Left ventricle myocardium superior (tissue), 1 donor: ENCODE measurements around the gene CRYGA. TPM values are rescaled to one million over a fixed set of nuclear protein-coding genes. Genes with fewer than 3 reads are reported as not detected.

Source experiments
- ATAC-seq: fragments of 200-7000 bp; cut with Tn5 transposase; one replicate; pipeline ENCODE4 v1.9.1; 2020; ENCODE audit warnings: mild to moderate bottlenecking, moderate library complexity
- DNase-seq: peaks from one replicate; pipeline ENCODE4 v3.0.0-alpha.2; 2020
- intact Hi-C: fragments of 100-400 bp; cut with micrococcal nuclease; formaldehyde crosslinking; loops from one replicate; pipeline ENCODE4 v1.11.0; 2022
- long read RNA-seq: library from polyadenylated mRNA; unstranded; transcript quantifications from one replicate; pipeline ENCODE4 v2.0.0, GENCODE V29; 2021
- total RNA-seq: library from RNA; stranded (reverse); fragmentation: NEBNext Ultra II Directional; extraction: Animal tissue kit (Norgen Biotek cat#: 25700); gene quantifications from one replicate; pipeline ENCODE4 v1.2.1, GENCODE V29; 2021
- donor health status: DM: no; HTN: yes; CAD: no; lungs with severe emphysema.

The CRYGA gene
- total RNA-seq: not detected
- long read RNA-seq: 0 reads

DNA sequence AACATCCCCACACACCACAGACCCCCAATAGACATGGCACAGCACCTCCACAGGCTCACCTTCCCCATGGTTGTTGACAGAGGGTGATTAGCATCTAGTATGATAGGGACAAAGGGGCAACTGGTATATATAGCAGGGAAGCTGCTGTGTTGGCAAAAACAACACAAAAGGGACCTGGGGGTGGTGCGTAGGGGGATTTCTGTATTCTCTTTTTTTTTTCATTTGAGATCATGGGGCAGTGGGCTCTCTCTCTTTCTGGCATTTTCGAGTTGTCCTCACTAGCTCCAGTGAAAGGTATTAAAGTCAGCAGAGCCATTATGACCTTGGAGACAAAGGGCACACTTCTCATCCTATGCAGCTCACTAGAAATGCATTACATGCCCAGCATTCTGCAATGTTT is at the start of gene CRYGA:
Gene CRYGA (minus strand): TSS at position 101 of the 400 bp plus-strand sequence. CDS start 33 bp downstream, at position 68.
- no peak for DNase-seq
- intact Hi-C loops: no loop called here
- no peak for ATAC-seq

DNA sequence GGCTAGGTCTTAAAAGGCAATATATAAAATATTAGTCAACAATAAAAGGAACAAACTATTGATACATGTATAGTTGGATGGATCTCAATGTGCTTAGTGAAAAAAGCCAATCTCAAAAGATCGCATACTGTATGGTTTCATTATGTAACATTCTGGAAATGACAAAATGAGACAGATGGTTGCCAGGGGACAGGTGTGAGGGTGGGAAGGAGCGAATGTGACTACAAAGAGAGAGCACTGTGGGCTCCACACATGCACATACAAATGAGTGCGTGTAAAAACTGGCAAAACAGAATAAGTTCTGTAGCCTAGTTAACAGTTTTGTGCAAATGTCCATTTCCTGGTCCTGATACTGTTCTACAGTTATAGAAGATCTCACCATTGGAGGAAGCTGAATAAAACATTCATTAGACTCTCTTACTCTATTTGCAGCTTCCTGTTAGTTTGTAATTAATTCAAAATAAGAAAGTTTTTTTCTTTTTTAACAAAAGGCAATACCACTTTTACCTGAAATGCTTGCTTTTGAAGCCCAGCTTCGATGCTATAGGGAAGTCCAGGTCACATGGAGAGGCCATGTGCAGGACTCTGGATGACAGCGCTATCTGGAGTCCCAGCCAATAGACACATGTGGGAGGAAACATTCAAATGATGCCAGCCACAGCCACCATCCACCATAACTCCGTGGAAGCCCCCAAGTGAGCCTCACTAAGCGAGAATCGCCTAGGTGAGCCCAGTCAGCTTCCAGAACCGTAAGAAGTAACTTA is 47.5 kb upstream of the CRYGA start:
- intact Hi-C loops: no loop called here

GRCh38 chr2:208208335-208209085 is 45.1 kb upstream of the CRYGA start:
- intact Hi-C loops: no loop called here
- DNase-seq (no peak), ATAC-seq (no peak)

More for the DNA sequence above, 47.5 kb upstream of the CRYGA start:
- ATAC-seq (no peak), DNase-seq (no peak)

DNA sequence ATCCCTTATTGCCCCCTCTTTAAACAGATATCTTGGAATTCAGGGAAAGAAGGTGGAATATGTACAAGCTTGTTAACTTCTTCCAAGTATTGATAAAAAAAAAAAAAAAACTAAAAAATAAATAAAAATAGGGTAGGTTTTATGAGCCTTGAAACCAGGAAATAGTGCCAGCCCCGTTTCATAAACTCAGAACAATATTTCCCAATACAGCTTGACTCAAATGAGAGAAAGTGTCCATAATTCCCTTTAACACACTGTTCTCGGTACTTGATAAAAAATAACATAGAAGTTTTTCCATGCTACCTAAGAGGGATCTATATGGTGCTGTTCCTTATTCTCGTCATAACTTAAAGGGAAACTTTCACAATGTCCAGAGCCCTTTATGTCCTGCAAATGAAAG is 44.4 kb upstream of the CRYGA start:
- DNase-seq: no peak
- no peak for ATAC-seq
- intact Hi-C loops: no loop called here

- DNase-seq (no peak), ATAC-seq (no peak)
- intact Hi-C loops: no loop called here
Measured at GRCh38 chr2:208204166-208204565, 40.8 kb upstream of the CRYGA start.

GRCh38 chr2:208195531-208195930 is 32.1 kb upstream of the CRYGA start:
- intact Hi-C loops: no loop called here
- DNase-seq (no peak), ATAC-seq (no peak)

DNA sequence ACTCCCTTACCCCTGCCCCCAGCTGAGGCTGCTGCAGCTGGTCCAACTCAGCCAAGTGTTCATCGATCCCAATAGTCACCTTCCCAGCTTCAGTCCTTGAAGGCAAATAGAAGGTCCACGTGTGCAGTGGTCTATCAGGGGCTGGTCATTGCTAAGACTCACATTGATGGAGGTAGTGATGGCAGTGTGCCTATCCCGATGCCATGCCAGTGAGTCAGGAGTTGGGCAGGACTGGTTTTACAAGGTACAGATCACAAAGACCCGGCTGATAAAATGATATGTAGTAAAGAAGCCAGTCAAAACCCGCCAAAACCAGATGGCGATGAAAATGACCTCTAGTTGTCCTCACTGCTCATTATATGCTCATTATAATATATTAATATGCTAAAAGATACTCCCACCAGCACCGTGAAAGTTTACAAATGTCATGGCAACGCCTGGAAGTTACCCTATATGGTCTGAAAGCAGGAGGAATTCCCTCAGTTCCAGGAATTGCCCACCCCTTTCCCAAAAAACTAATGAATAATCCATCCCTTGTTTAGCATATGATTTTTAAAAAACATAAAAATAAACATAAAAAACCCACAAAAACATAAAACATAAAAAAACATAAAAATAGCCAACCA is 29.3 kb upstream of the CRYGA start:
- intact Hi-C loops: no loop called here

DNA sequence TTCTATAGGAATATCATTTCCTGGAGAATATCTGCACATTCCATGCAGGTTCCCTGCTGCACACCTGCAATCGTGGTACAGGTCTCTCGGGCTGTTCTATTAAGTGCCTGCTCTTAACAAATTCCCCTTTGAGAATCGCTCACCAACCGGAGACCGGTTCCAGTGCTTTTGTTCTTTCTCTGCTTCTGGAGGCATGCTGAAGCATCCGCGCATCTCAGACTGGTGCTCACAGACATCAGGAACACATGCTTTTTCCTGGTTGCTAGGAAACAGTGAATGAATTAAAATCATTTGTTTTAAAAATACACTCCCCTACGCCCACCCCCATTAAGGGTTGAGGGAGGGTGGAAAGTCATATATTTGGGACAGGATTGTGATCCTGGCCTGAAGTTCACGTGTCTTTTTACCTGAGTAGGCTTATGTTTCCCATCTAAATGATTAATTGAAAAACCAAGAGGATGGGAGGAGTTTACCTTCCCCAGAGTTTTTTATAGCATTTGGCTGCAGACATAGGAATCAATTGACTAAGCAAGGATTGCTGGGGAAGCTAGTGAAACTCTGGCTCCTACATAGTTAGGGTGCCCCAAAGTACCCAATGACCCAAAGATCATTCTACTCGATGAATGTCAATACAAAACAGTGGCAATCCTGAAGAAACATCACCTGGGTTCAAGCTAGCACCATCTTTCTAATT is 26.6 kb upstream of the CRYGA start, which contains the start of gene C2orf80:
Gene C2orf80 (minus strand): TSS at position 221 of the 694 bp plus-strand sequence. CDS start 3,044 bp downstream, outside the sequence.
- no peak for DNase-seq
- ATAC-seq: no peak
- intact Hi-C loops: no loop called here

More for the DNA sequence above, 29.3 kb upstream of the CRYGA start:
- no peak for ATAC-seq
- DNase-seq: no peak

GRCh38 chr2:208189069-208189809 is 25.9 kb upstream of the CRYGA start:
- intact Hi-C loops: no loop called here
- ATAC-seq (no peak), DNase-seq (no peak)

GRCh38 chr2:208186893-208187292 is 23.5 kb upstream of the CRYGA start:
- ATAC-seq (no peak), DNase-seq (no peak)
- intact Hi-C loops: no loop called here

GRCh38 chr2:208186465-208186864 is 23.1 kb upstream of the CRYGA start:
- intact Hi-C loops: no loop called here
- no peak for DNase-seq
- ATAC-seq: no peak

DNA sequence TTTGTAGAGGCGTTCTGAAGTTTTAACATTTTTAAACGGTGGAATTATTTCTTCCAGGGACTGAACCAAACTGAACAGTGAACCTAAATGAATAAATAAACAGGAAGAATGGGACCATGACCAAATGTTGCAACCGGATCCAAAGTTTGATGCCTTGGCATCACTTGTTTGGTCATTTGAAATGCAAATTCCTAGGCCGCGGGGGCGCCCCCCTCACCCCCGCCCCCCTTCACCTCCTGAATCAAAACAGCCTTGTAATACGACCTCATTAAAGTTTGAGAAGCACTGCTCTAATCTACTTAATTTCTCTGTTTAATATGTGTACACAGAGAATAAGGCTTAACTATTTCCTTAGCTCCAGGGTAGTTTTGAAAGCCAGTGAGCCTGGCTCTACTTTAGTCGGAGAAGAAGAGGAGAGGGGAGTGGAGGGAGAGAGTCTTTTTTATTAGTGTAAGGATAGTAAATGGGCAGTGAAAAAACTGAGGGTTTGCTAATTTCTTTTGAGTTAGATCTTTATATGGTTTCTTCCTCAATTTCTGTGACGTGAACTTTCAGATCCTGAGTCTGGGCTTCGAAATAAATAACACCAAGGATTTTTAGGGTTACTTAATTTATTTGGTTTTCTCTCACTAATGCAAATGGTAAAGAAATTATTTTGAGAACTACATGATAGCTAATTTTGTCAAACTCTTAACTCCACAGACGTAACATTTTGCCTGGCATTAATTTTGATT is 20.8 kb upstream of the CRYGA start:
- intact Hi-C loops: no loop called here

DNA sequence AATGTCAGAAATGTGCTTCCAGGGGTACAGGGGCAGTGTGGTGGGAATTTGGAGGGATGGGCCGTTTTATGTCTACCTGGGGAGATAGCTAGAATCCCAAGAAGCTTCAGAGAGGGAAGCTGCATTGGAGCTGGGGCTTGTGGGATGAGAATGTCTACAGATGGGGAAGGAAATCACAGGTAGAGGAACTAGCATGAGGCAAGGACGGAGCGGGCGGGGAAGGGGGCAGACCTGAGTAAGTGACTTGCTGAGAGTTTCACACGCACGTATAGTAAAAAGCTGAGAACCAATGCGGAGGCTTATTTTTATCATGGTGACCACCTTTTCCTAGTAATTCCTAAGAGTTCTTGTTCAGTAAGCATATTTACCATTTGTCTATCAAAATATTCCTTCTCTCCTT is 20.1 kb upstream of the CRYGA start:
- intact Hi-C loops: no loop called here
- ATAC-seq (no peak), DNase-seq (no peak)

More for the DNA sequence above, 20.8 kb upstream of the CRYGA start:
- ATAC-seq: no peak
- DNase-seq: no peak

- ATAC-seq: no peak
- intact Hi-C loops: no loop called here
Measured at GRCh38 chr2:208182835-208183234, 19.4 kb upstream of the CRYGA start.

DNA sequence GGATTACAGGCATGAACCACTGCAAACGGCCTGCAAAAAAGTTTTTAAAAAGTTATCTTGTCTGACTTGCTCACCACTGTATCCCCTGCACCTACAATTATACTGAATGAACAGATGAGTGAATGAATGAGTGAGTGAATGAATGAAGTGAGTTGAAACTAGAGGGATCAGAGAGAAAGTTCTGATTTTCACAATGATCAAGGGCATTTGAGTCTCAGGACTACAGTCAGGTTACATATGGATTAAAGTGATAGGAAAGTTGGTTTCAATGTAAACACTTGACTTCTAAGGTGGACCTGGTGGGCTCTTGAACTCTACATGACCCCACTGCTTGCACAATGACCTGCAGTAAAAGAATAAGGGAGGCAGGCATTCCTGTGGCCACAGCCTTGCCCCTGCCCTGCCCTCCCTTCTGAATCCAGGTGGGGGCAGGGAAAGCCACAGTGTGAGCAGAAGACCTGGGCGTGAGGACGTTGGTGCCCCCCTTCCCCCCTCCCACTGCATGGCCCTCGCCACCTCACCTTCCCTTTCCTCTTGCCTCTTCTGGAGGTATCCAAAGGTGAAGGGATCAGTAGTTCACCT is 15.7 kb upstream of the CRYGA start:
- ATAC-seq (no peak), DNase-seq (no peak)
- intact Hi-C loops: no loop called here

More at GRCh38 chr2:208182835-208183234, 19.4 kb upstream of the CRYGA start:
- DNase-seq: no peak

DNA sequence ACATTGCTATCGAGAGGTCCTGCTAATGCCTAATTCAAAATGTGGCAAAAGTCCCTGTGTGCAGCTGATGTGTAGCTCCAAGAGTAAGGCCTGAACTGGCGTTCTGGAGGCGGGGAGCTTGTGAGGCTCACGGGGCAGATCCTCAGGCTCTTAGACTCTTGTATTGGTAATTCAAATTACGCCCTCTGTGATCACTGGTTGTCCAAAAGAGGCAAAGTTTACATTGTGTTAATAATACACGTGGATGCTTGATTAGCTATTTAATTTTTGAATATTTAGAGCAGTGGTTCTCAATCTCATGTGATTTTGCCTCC is 12.4 kb upstream of the CRYGA start:
- ATAC-seq: no peak
- intact Hi-C loops: no loop called here

GRCh38 chr2:208175069-208175839 is 11.9 kb upstream of the CRYGA start:
- intact Hi-C loops: no loop called here
- peak; percentile 52 for DNase-seq

More for the DNA sequence above, 12.4 kb upstream of the CRYGA start:
- DNase-seq: no peak

More at GRCh38 chr2:208175069-208175839, 11.9 kb upstream of the CRYGA start:
- ATAC-seq: peak; percentile 98
